OCI-LY7 (cell line): ENCODE measurements around the gene ADAMTSL2.

ENCODE experiments used
- CTCF ChIP-seq: fragments of 200-600 bp; sonication (generic); conservative IDR thresholded peaks from 2 replicates; pipeline ENCODE4 v1.5.1; 2014; ENCODE audit warnings: mild to moderate bottlenecking, antibody characterized with exemption, low read length, moderate library complexity, mixed read lengths
- EZH2phosphoT487 ChIP-seq: fragments of 200-600 bp; sonication (generic); IDR thresholded peaks from 2 replicates; pipeline ENCODE4 v1.6.1; 2018; ENCODE audit warnings: low read depth, borderline replicate concordance, mild to moderate bottlenecking, mixed run types, antibody characterized with exemption, low read length, moderate library complexity, mixed read lengths

- TF ChIP-seq EZH2phosphoT487 (no peak), CTCF (no peak)
Observed at GRCh38 chr9:133513214-133514100, 21.0 kb upstream of the ADAMTSL2 start.
